ENCODE measurements around the gene CDK14. TPM values are rescaled to one million over a fixed set of nuclear protein-coding genes. Genes with fewer than 3 reads are reported as not detected.

Gene CDK14
- total and polyA plus RNA-seq, 11 donors: 2.9 to 37.7 (median 21.3) TPM

- TF ChIP-seq POLR2A (IDR thresholded peaks at IDR 0.05): no peak
- TF ChIP-seq, protein P1, sequence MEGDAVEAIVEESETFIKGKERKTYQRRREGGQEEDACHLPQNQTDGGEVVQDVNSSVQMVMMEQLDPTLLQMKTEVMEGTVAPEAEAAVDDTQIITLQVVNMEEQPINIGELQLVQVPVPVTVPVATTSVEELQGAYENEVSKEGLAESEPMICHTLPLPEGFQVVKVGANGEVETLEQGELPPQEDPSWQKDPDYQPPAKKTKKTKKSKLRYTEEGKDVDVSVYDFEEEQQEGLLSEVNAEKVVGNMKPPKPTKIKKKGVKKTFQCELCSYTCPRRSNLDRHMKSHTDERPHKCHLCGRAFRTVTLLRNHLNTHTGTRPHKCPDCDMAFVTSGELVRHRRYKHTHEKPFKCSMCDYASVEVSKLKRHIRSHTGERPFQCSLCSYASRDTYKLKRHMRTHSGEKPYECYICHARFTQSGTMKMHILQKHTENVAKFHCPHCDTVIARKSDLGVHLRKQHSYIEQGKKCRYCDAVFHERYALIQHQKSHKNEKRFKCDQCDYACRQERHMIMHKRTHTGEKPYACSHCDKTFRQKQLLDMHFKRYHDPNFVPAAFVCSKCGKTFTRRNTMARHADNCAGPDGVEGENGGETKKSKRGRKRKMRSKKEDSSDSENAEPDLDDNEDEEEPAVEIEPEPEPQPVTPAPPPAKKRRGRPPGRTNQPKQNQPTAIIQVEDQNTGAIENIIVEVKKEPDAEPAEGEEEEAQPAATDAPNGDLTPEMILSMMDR (IDR thresholded peaks at IDR 0.05): no peak
- no peak overlapping the region for H3K4me3 ChIP-seq
- H3K36me3 ChIP-seq: peaks cover 0 to 5% (median 0%) of the 10 kb centered on the region in 9 donors
- no peak for ATAC-seq
- 75 to 81% (median 77%) methylated on average over 1 of the region's 1 CpG for WGBS, 4 donors
- peaks cover 0 to 5% (median 0%) of the 10 kb centered on the region in 12 donors for H3K4me1 ChIP-seq
- DNase-seq: no peak
- no peaks in the 10 kb centered on the region for H3K27me3 ChIP-seq
- H3K9me3 ChIP-seq: no peaks in the 10 kb centered on the region
- intact Hi-C loops (cut with DNase I): loop anchor here in 1 of 10 donors (10.0 kb wide), 1 partner anchor 293 kb away; no protein-coding TSS in a partner anchor
- no peak overlapping the region for H3K27ac ChIP-seq
Measured at GRCh38 chr7:90747516-90747915, 151.4 kb downstream of the CDK14 start.

- no peak for ATAC-seq
Measured at GRCh38 chr7:90749262-90749661, 153.1 kb downstream of the CDK14 start.

DNA sequence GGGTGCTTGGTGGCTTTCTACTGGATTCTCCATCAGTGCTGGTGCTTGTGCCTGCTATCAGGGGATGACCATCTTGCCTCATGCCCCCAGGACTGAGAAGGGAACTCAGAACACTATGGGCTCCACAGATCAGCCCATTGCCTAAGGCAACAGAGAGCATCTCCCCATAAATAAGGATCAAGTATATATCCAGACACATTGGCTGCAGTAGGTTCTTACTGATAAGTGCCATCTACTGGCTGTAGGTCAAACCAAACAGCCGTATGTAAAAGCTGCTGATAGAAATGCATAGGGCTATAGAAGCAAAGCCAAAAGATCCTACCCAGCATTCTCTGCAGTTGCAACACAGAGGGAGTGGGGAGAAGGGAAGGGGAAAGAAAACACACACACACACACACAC is 153.7 kb downstream of the CDK14 start:
- no peak for TF ChIP-seq POLR2A (IDR thresholded peaks at IDR 0.05)
- no peak for DNase-seq
- H3K4me1 ChIP-seq: peaks cover 0 to 5% (median 0%) of the 10 kb centered on the region in 12 donors
- no peak overlapping the region for H3K27ac ChIP-seq
- no peak for ATAC-seq
- 31 to 64% (median 52%) methylated on average over 1 of the region's 1 CpG for WGBS, 4 donors
- no peaks in the 10 kb centered on the region for H3K9me3 ChIP-seq
- H3K36me3 ChIP-seq: peaks cover 0 to 5% (median 0%) of the 10 kb centered on the region in 9 donors
- H3K27me3 ChIP-seq: no peaks in the 10 kb centered on the region
- no peak overlapping the region for H3K4me3 ChIP-seq
- intact Hi-C loops (cut with DNase I): loop anchor here in 1 of 10 donors (10.0 kb wide), 1 partner anchor 295 kb away; no protein-coding TSS in a partner anchor

More at GRCh38 chr7:90749262-90749661, 153.1 kb downstream of the CDK14 start:
- Histone ChIP-seq H3K4me1 (peaks cover 0 to 5% (median 0%) of the 10 kb centered on the region in 12 donors), H3K9me3 (no peaks in the 10 kb centered on the region), H3K27ac (no peak overlapping the region), H3K36me3 (peaks cover 0 to 5% (median 0%) of the 10 kb centered on the region in 9 donors), H3K27me3 (no peaks in the 10 kb centered on the region), H3K4me3 (no peak overlapping the region)
- TF ChIP-seq, protein P1 (IDR thresholded peaks at IDR 0.05): no peak
- no peak for TF ChIP-seq POLR2A (IDR thresholded peaks at IDR 0.05)
- intact Hi-C loops (cut with DNase I): loop anchor here in 1 of 10 donors (10.0 kb wide), 1 partner anchor 294 kb away; no protein-coding TSS in a partner anchor
- no peak for DNase-seq

GRCh38 chr7:90751595-90751994 is 155.5 kb downstream of the CDK14 start:
- Histone ChIP-seq H3K9me3 (no peaks in the 10 kb centered on the region), H3K36me3 (peaks cover 0 to 5% (median 0%) of the 10 kb centered on the region in 9 donors), H3K4me3 (no peak overlapping the region), H3K27ac (no peak overlapping the region), H3K27me3 (no peaks in the 10 kb centered on the region), H3K4me1 (peaks cover 0 to 5% (median 0%) of the 10 kb centered on the region in 12 donors)
- ATAC-seq (no peak), DNase-seq (no peak)
- 77 to 86% (median 80%) methylated on average over 1 of the region's 1 CpG for WGBS, 4 donors
- intact Hi-C loops (cut with DNase I): no loop called here
- TF ChIP-seq, protein P1 (IDR thresholded peaks at IDR 0.05): no peak
- no peak for TF ChIP-seq POLR2A (IDR thresholded peaks at IDR 0.05)

GRCh38 chr7:90752051-90752450 is 155.9 kb downstream of the CDK14 start:
- H3K9me3 ChIP-seq: no peaks in the 10 kb centered on the region
- H3K4me3 ChIP-seq: no peak overlapping the region
- peaks cover 0 to 5% (median 0%) of the 10 kb centered on the region in 12 donors for H3K4me1 ChIP-seq
- H3K27ac ChIP-seq: no peak overlapping the region
- TF ChIP-seq POLR2A (IDR thresholded peaks at IDR 0.05): no peak
- TF ChIP-seq, protein P1 (IDR thresholded peaks at IDR 0.05): no peak
- DNase-seq: no peak
- 88 to 95% (median 91%) methylated on average over 1 of the region's 1 CpG for WGBS, 4 donors
- H3K36me3 ChIP-seq: peaks cover 0 to 5% (median 0%) of the 10 kb centered on the region in 9 donors
- ATAC-seq: no peak
- intact Hi-C loops (cut with DNase I): no loop called here
- no peaks in the 10 kb centered on the region for H3K27me3 ChIP-seq

All from heart left ventricle (tissue), 16 donors.